KMS-11 (cell line): ENCODE measurements around the gene PGGHG.

ENCODE experiments used
- H2AFZ ChIP-seq: fragments of 200-600 bp; sonication (generic); 2 replicates; pipeline ENCODE4 v1.6.1; 2016; ENCODE audit warnings: antibody characterized with exemption, mixed run types, low read depth
- H3K27ac ChIP-seq: fragments of 200-600 bp; sonication (generic); 2 replicates; pipeline ENCODE4 v1.6.1; 2016; ENCODE audit warnings: mild to moderate bottlenecking, mixed run types
- H3K27me3 ChIP-seq: fragments of 200-600 bp; sonication (generic); 2 replicates; pipeline ENCODE4 v1.6.1; 2017; ENCODE audit warnings: mild to moderate bottlenecking, low read depth, mixed run types, moderate library complexity; ENCODE audit not compliant: insufficient read depth
- H3K36me3 ChIP-seq: fragments of 200-600 bp; sonication (generic); 2 replicates; pipeline ENCODE4 v1.6.1; 2017; ENCODE audit warnings: mild to moderate bottlenecking, mixed run types; ENCODE audit not compliant: insufficient read depth
- H3K4me1 ChIP-seq: fragments of 200-600 bp; sonication (generic); 2 replicates; pipeline ENCODE4 v1.6.1; 2016; ENCODE audit warnings: mild to moderate bottlenecking, low read depth, mixed run types; ENCODE audit not compliant: poor library complexity, severe bottlenecking
- H3K4me2 ChIP-seq: fragments of 200-600 bp; sonication (generic); 2 replicates; pipeline ENCODE4 v1.7.0; 2016; ENCODE audit warnings: mild to moderate bottlenecking, mixed run types
- H3K4me3 ChIP-seq: fragments of 200-600 bp; sonication (generic); IDR thresholded peaks from 2 replicates; pipeline ENCODE4 v1.6.1; 2017; ENCODE audit warnings: low read depth, low read length, mixed read lengths; ENCODE audit not compliant: insufficient read depth
- H3K79me2 ChIP-seq: fragments of 200-600 bp; sonication (generic); 2 replicates; pipeline ENCODE4 v1.6.1; 2016; ENCODE audit warnings: low read depth, mixed run types; ENCODE audit not compliant: insufficient read depth
- H3K9ac ChIP-seq: fragments of 200-600 bp; sonication (generic); 2 replicates; pipeline ENCODE4 v1.6.1; 2016; ENCODE audit warnings: mild to moderate bottlenecking, mixed run types
- H4K20me1 ChIP-seq: fragments of 200-600 bp; sonication (generic); 2 replicates; pipeline ENCODE4 v1.6.1; 2016; ENCODE audit warnings: mild to moderate bottlenecking, mixed run types; ENCODE audit not compliant: insufficient read depth
- CTCF ChIP-seq: fragments of 200-600 bp; sonication (generic); conservative IDR thresholded peaks from 2 replicates; pipeline ENCODE4 v1.6.1; 2017; ENCODE audit warnings: low read depth, mild to moderate bottlenecking, antibody characterized with exemption, low read length, moderate library complexity, mixed read lengths

PGGHG gene

DNA sequence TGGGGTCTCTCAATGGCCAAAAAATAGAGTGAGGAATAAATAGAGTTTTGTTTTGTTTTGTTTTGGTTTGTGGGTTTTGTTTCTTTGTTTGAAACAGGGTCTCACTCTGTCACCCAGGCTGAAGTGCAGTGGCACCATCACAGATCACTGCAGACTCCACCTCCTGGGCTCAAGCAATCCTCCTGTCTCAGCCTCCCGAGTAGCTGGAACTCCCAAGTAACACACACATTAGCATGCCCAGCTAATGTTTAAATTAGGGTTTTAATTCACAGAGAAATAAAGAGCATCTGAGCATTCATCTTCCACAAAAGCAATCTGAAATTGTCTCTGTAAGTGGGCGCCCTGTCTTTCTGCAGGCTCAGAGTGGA, 40.9 kb downstream of the PGGHG start:
- Histone ChIP-seq H3K4me2 (no peak overlapping the region), H4K20me1 (no peaks in the 10 kb centered on the region), H3K27ac (no peak overlapping the region), H3K27me3 (peaks cover 69% of the 10 kb centered on the region), H3K9ac (no peak overlapping the region), H2AFZ (no peak overlapping the region), H3K79me2 (no peaks in the 10 kb centered on the region), H3K36me3 (no peaks in the 10 kb centered on the region), H3K4me3 (no peak overlapping the region), H3K4me1 (peaks cover 38% of the 10 kb centered on the region)
- no peak for TF ChIP-seq CTCF

DNA sequence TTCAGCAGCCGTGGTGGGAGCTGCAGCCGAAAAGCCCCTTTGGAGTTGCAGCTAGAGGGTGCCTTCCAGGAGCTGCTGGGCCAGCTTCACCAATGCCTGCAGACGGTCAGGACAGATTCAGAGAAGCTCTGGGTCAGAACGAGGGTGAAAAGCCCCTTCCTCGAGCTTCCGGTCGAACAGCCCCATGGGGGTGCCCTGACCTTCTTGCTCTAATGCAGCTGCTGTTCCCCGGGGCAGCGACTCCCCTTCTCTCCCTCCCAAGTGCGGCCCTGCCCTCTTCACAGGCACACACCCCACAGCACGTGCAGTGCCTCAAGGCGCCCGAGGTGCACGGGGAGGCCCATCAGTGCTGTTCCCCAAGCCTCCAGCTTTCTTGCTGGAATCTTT, 41.4 kb downstream of the PGGHG start:
- TF ChIP-seq CTCF: no peak
- no peak overlapping the region for H3K27ac ChIP-seq
- H3K4me2 ChIP-seq: no peak overlapping the region
- H3K4me1 ChIP-seq: peaks cover 38% of the 10 kb centered on the region
- H3K36me3 ChIP-seq: no peaks in the 10 kb centered on the region
- peaks cover 72% of the 10 kb centered on the region for H3K27me3 ChIP-seq
- H2AFZ ChIP-seq: no peak overlapping the region
- no peaks in the 10 kb centered on the region for H4K20me1 ChIP-seq
- H3K79me2 ChIP-seq: no peaks in the 10 kb centered on the region
- H3K9ac ChIP-seq: no peak overlapping the region
- H3K4me3 ChIP-seq: no peak overlapping the region

DNA sequence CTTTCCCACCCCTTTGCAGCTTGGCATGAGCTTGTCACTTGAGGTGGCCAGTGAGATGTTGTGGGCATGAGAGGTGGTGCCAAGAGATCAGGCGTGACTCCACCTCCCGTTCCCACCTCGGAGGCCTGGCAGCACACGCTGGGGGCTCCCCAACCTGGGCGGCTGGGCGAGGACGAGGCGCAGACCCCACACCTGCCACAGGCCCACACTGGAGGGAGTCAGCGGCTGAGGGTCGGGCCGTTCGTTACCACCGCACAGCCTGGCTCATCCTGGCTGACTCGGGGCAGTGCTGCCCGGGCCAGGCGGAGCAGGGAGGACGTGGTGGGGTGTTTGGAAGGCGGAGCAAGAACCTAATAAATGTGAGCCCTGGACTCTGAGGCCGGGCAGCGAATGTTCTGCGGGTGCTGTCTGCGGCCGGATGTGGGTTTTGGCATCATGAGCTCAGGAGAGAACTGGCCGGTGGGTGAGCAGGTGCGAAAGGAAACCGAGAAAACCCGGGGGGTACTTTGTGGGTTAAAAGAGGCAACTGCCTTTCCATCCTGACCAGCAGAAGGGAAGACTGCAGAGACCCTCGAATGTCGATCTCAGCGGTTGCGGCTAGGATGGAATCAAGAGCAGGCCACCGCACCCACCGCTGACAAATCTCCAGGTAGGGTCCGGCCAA, 41.9 kb downstream of the PGGHG start:
- Histone ChIP-seq H2AFZ (no peak overlapping the region), H3K9ac (no peak overlapping the region), H4K20me1 (no peaks in the 10 kb centered on the region), H3K4me1 (peaks cover 38% of the 10 kb centered on the region), H3K36me3 (no peaks in the 10 kb centered on the region), H3K27ac (no peak overlapping the region), H3K27me3 (peaks cover 74% of the 10 kb centered on the region), H3K4me2 (peak overlapping the region; percentile 52), H3K79me2 (no peaks in the 10 kb centered on the region), H3K4me3 (no peak overlapping the region)
- TF ChIP-seq CTCF: no peak

GRCh38 chr11:331358-332060, 42.6 kb downstream of the PGGHG start:
- peaks cover 79% of the 10 kb centered on the region for H3K27me3 ChIP-seq
- no peaks in the 10 kb centered on the region for H4K20me1 ChIP-seq
- H3K4me2 ChIP-seq: peak overlapping the region; percentile 52
- no peak overlapping the region for H2AFZ ChIP-seq
- TF ChIP-seq CTCF: no peak
- H3K27ac ChIP-seq: no peak overlapping the region
- no peak overlapping the region for H3K4me3 ChIP-seq
- H3K4me1 ChIP-seq: peaks cover 38% of the 10 kb centered on the region
- no peak overlapping the region for H3K9ac ChIP-seq
- H3K36me3 ChIP-seq: no peaks in the 10 kb centered on the region
- no peaks in the 10 kb centered on the region for H3K79me2 ChIP-seq
